A549 (cell line): ENCODE measurements around the gene RORC.
A peak's percentile ranks its signal among the peaks of the same experiment; 100 is the strongest.

Source experiments
- CHD4 ChIP-seq: fragments of 200-600 bp; sonication (generic); IDR thresholded peaks from 2 replicates; pipeline ENCODE4 v1.6.1; 2016; ENCODE audit warnings: antibody characterized with exemption, mild to moderate bottlenecking, borderline replicate concordance
- EP300 ChIP-seq, 2 experiments: fragments of >200 bp; sonication (Bioruptor Twin); formaldehyde crosslinking; IDR thresholded peaks; 2 replicates in 1 of 2; 3 replicates in 1 of 2; pipeline ENCODE4 v1.6.1; 2016 to 2017
- HDAC2 ChIP-seq: fragments of 200-600 bp; sonication (generic); IDR thresholded peaks from 2 replicates; pipeline ENCODE4 v1.6.1; 2016
- JUN ChIP-seq, 2 experiments: fragments of >200 bp; sonication (Bioruptor Twin); formaldehyde crosslinking; IDR thresholded peaks; 2 replicates in 1 of 2; 3 replicates in 1 of 2; pipeline ENCODE4 v1.6.1; 2016 to 2017
- MAZ ChIP-seq: fragments of 150-350 bp; IDR thresholded peaks from 2 replicates; pipeline ENCODE4 v1.6.1; 2014; ENCODE audit warnings: antibody characterized with exemption, low read depth, low read length, borderline replicate concordance
- NFE2L2 ChIP-seq: fragments of 150-350 bp; conservative IDR thresholded peaks from 2 replicates; pipeline ENCODE4 v1.6.1; 2014; ENCODE audit warnings: low read length
- NPAS2 ChIP-seq: fragments of 250-450 bp; sonication (Bioruptor Pico); IDR thresholded peaks from 2 replicates; pipeline ENCODE4 v1.8.0; 2022; ENCODE audit warnings: mild to moderate bottlenecking, moderate library complexity, borderline replicate concordance
- PHF8 ChIP-seq: fragments of 200-600 bp; sonication (generic); IDR thresholded peaks from 2 replicates; pipeline ENCODE4 v1.6.1; 2016; ENCODE audit warnings: low read depth, mild to moderate bottlenecking, antibody characterized with exemption, moderate library complexity, borderline replicate concordance
- POLR2A ChIP-seq: IDR thresholded peaks from 2 replicates; pipeline ENCODE4 v1.6.1; 2012; ENCODE audit warnings: mild to moderate bottlenecking, low read length
- POLR2AphosphoS2 ChIP-seq: conservative IDR thresholded peaks from 2 replicates; pipeline ENCODE4 v1.6.1; 2012; ENCODE audit warnings: low read length, improper control_type of control experiment, inconsistent platforms
- TF ChIP-seq, protein P1 (sequence below): fragments of >200 bp; sonication (Bioruptor Twin); formaldehyde crosslinking; IDR thresholded peaks from 3 replicates; pipeline ENCODE4 v1.5.1; 2016
- TF ChIP-seq, protein P2 (sequence below): IDR thresholded peaks from 2 replicates; pipeline ENCODE4 v1.6.1; 2012

DNA sequence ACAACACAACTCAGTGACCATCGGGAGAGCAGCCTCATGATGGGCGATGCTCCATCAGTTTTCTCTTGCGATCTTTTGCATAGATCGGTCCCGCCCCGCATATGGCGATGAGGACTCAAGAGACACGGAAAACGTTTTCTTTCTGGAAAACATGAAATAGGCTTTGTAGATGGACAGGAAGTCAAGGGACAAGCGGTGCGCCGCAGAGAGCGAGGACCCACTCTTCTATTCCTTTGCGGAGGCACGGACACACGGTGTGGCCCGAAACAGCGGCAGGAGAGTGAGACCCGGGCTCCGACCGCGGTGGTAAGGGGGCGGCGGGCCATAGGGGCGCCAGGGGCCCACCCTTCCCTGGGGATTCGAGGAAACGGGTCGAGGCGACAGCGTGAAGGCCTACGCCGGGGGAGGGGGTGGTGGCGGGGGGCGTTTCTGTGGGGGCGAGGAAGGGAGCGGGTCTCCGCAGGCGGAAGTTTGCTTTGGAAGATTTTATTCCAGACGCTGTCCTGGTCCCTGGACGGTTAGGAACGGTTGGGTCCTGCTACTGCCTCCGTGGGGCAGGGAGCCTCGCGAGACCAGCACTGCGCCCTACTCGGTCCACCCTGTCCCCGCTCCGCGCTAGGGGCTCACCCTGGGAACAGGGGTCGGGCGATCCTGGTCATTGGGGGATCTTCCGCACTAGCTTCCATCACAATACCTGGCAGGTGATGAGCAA, 40.5 kb downstream of the RORC start:
- TF ChIP-seq CHD4 (no peak), MAZ (no peak), NFE2L2 (no peak), PHF8 (peak; percentile 67; the same call in 1 of the 2 replicates), NPAS2 (CRISPR knock-in tag) (no peak), EP300 (IDR thresholded peaks at IDR 0.05) (no peak), JUN (IDR thresholded peaks at IDR 0.05) (no peak), POLR2A (no peak), HDAC2 (no peak), POLR2AphosphoS2 (no peak)
- TF ChIP-seq, protein P1, sequence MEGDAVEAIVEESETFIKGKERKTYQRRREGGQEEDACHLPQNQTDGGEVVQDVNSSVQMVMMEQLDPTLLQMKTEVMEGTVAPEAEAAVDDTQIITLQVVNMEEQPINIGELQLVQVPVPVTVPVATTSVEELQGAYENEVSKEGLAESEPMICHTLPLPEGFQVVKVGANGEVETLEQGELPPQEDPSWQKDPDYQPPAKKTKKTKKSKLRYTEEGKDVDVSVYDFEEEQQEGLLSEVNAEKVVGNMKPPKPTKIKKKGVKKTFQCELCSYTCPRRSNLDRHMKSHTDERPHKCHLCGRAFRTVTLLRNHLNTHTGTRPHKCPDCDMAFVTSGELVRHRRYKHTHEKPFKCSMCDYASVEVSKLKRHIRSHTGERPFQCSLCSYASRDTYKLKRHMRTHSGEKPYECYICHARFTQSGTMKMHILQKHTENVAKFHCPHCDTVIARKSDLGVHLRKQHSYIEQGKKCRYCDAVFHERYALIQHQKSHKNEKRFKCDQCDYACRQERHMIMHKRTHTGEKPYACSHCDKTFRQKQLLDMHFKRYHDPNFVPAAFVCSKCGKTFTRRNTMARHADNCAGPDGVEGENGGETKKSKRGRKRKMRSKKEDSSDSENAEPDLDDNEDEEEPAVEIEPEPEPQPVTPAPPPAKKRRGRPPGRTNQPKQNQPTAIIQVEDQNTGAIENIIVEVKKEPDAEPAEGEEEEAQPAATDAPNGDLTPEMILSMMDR: no peak
- TF ChIP-seq, protein P2, sequence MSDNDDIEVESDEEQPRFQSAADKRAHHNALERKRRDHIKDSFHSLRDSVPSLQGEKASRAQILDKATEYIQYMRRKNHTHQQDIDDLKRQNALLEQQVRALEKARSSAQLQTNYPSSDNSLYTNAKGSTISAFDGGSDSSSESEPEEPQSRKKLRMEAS: no peak
